ENCODE data around the gene TIMP1. TPM values are rescaled to one million over a fixed set of nuclear protein-coding genes. Genes with fewer than 3 reads are reported as not detected.

Gene TIMP1
- total RNA-seq: 100 to 1,000 TPM; 127 to 129 TPM

GRCh38 chrX:47581731-47582647, at the start of gene TIMP1:
TIMP1 (plus strand) TSS chrX:47582436; CDS start chrX:47583416, 980 bp downstream.

GRCh38 chrX:47560934-47561658, 21.1 kb upstream of the TIMP1 start, which contains the start of gene ARAF:
ARAF (plus strand) TSS chrX:47561205; CDS start chrX:47562968, 1,763 bp downstream.

GRCh38 chrX:47619486-47620302, 37.5 kb downstream of the TIMP1 start, which contains the start of gene SYN1:
SYN1 (minus strand) TSS chrX:47619857; CDS start chrX:47619728, 129 bp downstream.

GRCh38 chrX:47629419-47630200, 47.4 kb downstream of the TIMP1 start, which contains the start of gene CFP:
CFP (minus strand) TSS chrX:47629930; CDS start chrX:47629844, 86 bp downstream.

Small RNA genes within 50 kb of the gene (microRNA-seq; reads per million reads assigned to microRNA genes)
- 0.83 reads per million for gene MIR4769 (ENCODE audit: borderline microRNAs expressed, borderline replicate concordance)

Other genes with a start within 250 kb of the TIMP1 start
- gene ZNF157, start 211.9 kb upstream of the TIMP1 start, total RNA-seq: under 1 TPM; 0.28 to 0.48 TPM
- gene ZNF41, start 99.2 kb upstream of the TIMP1 start, total RNA-seq: 10 to 100 TPM; 13.4 to 14.4 TPM
- 10 to 100 TPM; 71.6 to 84.7 TPM for gene ARAF, start 21.2 kb upstream of the TIMP1 start, total RNA-seq
- under 1 TPM; 0.72 to 0.88 TPM for gene SYN1, start 37.4 kb downstream of the TIMP1 start, total RNA-seq
- gene CFP, start 47.5 kb downstream of the TIMP1 start, total RNA-seq: 10 to 100 TPM; 42.3 to 47.5 TPM
- gene ELK1, start 68.1 kb downstream of the TIMP1 start, total RNA-seq: 10 to 100 TPM; 59.8 to 63.6 TPM
- 100 to 1,000 TPM; 206 to 222 TPM for gene UXT, start 76.7 kb downstream of the TIMP1 start, total RNA-seq

Data from activated naive CD4-positive, alpha-beta T cell treated with anti-CD3 and anti-CD28 coated beads, Interleukin-2, amount 10 ng/mL, durations not matched to agents 5 hours and 36 hours (primary cell).